NCI-H2171 (cell line): ENCODE data around the gene ALG3.

Experiments used
- DNase-seq: peaks from one replicate; lab custom pipeline; 2025; lab: John Stamatoyannopoulos, UW

The ALG3 gene

GRCh38 chr3:184259878-184260723 lies 11.3 kb upstream of the ALG3 start:
- DNase-seq = no peak

DNA sequence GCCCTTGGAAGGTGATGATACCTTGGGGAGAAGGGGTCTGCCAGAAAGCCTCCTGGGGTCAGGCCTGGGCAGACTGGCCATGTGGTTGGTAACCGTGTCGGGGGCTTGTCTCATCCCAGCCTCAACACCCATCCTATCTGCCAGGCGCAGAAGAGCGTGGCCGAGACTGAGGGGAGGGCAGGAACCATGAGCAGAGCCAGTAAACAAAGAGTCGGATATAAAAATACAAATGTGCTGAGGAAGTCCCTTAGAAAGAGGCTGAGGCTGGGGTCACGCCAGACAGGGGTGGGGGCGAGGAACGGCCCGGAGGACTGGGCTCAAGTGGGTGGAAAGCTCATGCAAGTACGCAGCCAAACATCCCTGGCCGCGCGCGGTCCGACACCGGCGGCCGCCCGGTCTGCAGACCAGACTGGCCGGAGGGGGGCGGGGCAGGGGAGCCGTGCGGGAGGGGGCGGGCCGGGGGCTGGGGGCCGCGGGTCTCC lies 10.7 kb upstream of the ALG3 start:
- DNase-seq = no peak

GRCh38 chr3:184258926-184259325 lies 10.2 kb upstream of the ALG3 start:
- no peak for DNase-seq

DNA sequence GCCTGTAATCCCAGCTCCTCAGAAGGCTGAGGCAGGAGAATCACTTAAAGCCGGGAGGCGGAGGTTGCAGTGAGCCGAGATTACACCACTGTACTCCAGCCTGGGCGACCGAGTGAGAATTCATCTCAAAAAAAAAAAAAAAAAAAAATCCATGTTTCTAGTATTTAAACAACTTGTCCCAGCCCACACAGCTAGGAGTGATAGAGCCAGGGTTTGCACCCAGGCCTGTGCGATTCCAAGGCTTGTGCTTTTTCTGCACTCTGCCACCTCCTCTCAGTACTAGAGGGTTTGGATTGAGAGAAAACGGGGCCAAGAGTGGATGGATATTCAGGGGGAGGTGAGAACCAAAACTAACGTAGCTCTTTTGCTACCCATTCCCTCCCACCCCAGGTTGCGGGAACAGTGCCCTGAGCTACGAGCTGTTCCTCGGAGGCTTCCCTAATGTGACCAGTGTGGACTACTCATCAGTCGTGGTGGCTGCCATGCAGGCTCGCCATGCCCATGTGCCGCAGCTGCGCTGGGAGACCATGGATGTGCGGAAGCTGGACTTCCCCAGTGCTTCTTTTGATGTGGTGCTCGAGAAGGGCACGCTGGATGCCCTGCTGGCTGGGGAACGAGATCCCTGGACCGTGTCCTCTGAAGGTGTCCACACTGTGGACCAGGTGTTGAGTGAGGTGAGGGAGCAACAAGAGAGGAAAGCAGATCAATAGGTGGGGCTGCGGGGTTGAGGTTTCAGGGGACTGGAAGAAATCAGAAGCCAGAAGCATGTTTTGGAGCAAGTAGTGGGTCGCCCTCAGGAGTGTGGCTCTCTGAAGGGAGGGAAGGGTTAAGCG lies 8.5 kb upstream of the ALG3 start:
- DNase-seq = no peak

- no peak for DNase-seq
Measured at GRCh38 chr3:184255291-184256039, 6.7 kb upstream of the ALG3 start.

- DNase-seq = peak; percentile 85
Measured at GRCh38 chr3:184250167-184250828, 1.5 kb upstream of the ALG3 start.

DNA sequence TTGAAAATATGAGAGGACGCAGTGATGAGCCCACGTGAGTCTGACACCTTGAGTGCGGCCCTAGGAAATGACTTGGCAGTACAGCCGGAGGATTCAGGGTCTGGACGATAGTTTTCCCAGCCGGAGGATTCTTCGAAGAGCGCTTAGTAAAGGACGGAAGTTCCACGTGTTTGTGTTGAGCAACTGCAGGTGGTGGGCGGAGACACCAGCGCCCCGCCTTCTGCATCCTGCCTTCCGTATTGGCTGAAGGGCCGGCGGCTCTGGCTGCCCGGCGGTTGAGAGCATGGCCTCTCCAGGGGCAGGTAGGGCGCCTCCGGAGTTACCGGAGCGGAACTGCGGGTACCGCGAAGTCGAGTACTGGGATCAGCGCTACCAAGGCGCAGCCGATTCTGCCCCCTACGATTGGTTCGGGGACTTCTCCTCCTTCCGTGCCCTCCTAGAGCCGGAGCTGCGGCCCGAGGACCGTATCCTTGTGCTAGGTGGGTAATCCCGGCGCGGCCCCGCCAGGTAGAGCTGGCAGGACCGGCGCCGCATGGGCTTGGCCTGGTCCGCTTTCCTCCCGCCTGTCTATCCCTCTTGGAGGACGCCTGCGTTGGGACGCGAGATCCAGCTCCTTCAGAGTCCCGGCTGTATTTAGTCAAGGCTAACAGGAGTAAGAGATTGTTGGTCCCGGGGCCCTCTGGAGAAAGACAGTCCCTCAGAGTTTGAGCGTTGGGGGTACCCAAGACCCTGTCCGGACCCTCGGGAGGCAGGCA lies 827 bp upstream of the ALG3 start, which contains the start of gene EEF1AKMT4:
Gene EEF1AKMT4 (plus strand): TSS at position 261 of the 755 bp plus-strand sequence. CDS start 23 bp downstream, at position 284.
- peak; percentile 96 for DNase-seq

DNA sequence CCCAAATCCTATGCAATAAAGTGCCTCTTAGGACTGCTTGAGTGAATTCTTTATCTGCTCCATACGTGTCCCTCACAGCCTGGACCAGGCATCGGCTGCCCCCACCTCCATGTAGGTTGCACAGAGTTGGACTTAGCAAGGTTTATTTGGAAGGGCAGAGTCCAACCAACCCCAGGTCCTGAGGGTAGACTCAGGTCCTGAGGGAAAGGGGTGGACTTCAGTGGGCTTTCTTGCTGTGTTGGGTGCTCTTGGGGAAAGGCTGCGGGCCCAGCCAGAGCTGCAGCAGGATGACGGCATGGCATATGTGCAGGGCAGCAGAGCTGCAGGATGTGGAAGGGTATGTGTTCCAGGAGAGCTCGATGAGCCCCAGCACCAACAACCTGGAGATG lies 6.5 kb downstream of the ALG3 start:
- DNase-seq = no peak

DNA sequence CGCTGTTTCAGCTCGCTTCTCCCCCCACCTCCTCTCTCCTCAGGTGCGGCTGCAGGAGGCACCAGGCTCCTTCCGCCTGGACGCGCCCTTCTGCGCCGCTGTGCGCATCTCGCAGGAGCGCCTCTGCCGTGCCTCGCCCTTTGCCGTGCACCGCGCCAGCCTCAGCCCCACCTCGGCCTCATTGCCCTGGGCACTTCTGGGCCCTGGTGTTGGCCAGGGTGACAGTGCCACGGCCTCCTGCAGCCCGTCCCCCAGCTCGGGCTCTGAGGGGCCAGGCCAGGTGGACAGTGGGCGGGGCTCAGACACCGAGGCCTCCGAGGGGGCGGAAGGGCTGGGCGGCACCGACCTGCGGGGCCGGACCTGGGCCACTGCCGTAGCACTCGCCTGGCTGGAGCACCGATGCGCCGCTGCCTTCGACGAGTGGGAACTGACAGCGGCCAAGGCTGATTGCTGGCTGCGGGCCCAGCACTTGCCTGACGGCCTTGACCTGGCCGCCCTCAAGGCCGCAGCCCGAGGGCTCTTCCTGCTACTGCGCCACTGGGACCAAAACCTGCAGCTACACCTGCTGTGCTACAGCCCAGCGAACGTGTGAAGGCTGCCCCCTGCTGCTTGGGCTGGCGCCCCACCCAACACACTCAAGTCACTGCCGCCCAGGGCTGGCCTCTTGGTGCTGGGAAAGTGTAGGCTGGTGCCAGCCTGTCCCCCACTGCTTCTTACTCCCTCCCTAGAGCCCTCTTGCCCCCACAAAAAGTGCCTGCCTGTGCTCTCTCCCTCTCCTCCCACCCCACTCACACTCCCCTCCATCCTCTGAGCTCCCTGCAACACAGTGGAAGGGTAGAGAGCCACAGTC lies 7.1 kb downstream of the ALG3 start:
- no peak for DNase-seq

DNA sequence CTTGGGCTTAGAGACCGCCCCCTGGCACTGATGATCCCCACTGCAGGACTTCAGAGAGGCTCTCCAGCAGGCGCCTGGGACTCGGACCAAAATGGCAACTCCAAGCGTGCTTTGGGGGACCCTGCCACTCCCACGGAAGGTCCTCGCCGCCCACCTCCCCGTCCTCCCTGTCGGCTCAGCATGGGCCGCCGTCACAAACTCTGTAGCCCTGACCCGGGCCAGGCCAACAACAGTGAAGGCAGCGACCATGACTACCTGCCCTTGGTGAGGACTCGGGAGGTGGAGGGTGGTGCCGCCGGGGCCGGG lies 7.7 kb downstream of the ALG3 start:
- no peak for DNase-seq

- no peak for DNase-seq
Measured at GRCh38 chr3:184240384-184241140, 8.2 kb downstream of the ALG3 start.

GRCh38 chr3:184239708-184240107 lies 9.1 kb downstream of the ALG3 start:
- DNase-seq = no peak

DNA sequence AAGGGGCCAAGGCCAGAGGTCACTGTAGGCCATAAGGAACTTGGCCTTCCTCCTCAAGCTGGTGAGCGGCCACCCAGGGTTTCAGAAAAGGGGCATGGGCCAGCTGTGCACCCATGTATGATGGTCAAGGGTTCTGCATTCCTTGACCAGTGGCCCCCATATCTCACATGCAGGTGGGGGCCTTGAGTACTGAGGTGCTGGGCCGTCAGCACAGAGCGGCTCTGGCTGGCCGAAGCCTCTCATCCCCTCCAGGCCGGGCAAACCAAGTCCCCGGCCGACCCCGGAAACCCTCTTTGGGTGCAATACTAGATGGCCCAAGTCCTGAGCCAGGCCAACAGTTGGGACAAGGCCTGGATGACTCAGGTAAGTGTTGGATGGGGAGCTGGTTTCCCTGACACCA lies 9.5 kb downstream of the ALG3 start:
- no peak for DNase-seq

- no peak for DNase-seq
Measured at GRCh38 chr3:184238246-184238818, 10.4 kb downstream of the ALG3 start.

DNA sequence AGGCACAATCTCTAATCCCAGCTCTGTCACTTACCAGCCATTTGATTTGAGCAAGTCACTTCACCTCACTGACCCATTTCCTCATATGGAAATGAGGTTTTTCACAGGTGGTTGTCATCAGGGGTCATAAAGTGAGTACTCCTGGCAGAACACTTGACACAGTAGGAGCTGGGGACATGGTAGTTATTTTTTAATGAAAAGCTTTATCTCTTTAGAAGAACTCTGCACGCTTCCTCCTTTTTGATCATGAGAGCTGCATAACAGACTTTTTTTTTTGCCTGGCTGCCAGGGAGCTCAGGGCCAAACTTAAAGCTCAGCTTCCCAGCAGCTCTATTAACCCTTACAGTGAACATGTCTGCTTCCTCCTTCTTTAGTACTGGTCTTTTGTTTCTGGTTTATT lies 11.0 kb downstream of the ALG3 start:
- DNase-seq = no peak

DNA sequence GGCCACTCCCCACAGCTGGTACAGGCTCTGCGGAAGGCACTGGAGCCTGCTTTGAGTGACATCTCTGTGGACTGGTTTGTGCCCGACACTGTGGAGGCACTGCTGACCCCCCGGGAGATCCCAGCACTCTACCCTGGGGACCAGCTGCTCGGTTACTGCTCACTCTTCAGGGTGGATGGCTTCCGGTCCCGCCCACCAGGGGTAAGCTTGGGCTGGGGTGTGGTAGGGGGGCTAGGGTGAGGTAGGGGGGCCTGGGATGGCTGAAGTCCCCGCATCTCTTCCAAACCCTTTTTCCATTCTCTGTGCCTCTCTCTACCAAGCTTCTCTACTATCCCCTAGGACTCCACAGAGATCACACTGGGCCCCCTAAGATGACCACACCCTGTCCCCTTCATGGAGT lies 11.6 kb downstream of the ALG3 start:
- no peak for DNase-seq

DNA sequence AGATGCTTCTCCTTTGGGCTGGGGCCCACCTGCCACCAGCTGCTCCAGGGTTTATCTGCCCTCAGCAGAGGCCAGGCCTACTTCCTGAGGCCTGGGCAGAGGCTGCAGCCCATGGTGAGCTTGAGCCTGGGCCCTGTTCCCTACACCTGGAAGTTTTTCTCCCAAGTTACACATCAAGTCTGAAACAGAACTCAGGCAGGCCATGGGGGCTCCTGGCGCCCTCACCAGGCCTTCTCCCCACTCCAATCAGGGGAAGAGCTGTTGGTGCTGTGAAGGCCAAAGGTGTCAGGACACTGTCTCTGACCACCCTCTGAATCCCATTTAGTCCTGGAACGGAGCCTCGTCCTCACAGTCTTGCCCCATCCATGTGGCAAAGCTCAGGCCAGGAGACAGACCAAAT lies 12.1 kb downstream of the ALG3 start:
- DNase-seq = no peak

DNA sequence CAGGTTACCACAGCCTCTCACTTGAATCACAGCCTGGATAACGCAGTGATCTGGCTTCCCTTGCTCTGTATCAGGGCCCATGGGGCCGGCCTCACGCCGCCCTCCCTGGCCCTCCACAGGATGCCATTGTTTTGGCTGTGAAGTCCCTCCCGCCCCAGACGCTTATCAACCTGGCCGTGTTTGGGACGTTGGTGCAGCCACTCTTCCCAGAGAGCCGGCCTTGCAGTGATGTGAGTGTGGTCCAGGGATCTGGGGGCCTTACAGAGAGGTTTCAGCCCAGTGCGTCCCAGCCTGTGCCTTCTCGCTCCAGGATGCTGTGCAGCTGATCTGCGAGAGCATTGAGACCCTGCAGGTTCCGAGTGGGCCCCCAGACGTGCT lies 12.7 kb downstream of the ALG3 start:
- no peak for DNase-seq

DNA sequence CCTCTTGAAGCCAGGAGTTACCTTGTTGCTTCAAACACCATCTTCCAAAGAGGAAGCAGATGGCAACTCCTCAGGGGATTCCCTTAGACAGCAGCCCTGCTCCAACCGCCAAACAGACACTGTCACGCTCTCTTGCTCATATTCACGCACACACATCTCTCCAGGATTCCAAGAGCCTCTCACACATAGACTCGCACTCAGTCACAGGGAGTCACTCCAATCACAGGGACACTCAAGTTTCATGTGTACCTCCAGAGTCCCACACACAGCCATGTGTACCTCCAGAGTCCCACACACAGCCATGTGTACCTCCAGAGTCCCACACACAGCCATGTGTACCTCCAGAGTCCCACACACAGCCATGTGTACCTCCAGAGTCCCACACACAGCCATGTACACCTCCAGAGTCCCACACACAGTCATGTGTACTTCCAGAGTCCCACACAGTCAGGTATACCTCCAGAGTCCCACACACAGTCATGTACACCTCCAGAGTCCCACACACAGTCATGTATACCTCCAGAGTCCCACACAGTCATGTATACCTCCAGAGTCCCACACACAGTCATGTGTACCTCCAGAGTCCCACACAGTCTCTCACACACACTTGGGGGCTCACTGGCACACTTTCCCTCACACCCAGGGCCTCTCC lies 13.3 kb downstream of the ALG3 start:
- peak; percentile 93 for DNase-seq
